Stimulated activated CD8-positive, alpha-beta memory T cell treated with anti-CD3 and anti-CD28 coated beads, Interleukin-7, amount 100 ng/mL, for 48 hours (primary cell): ENCODE data around the gene SLC33A1.
A peak's percentile ranks its signal among the peaks of the same experiment; 100 is the strongest.
"Not testable (repeated sequence)": the region's sequence is repeated elsewhere in the genome, so short reads cannot be mapped to it uniquely, and the experiment has no call there.

ENCODE experiments used
- DNase-seq, 2 donors: peaks; one replicate each; pipeline ENCODE4 v3.0.0-alpha.2; 2020; ENCODE audit warnings: low read depth in 1 of 2; ENCODE audit errors: extremely low read depth in 1 of 2

SLC33A1 gene

DNA sequence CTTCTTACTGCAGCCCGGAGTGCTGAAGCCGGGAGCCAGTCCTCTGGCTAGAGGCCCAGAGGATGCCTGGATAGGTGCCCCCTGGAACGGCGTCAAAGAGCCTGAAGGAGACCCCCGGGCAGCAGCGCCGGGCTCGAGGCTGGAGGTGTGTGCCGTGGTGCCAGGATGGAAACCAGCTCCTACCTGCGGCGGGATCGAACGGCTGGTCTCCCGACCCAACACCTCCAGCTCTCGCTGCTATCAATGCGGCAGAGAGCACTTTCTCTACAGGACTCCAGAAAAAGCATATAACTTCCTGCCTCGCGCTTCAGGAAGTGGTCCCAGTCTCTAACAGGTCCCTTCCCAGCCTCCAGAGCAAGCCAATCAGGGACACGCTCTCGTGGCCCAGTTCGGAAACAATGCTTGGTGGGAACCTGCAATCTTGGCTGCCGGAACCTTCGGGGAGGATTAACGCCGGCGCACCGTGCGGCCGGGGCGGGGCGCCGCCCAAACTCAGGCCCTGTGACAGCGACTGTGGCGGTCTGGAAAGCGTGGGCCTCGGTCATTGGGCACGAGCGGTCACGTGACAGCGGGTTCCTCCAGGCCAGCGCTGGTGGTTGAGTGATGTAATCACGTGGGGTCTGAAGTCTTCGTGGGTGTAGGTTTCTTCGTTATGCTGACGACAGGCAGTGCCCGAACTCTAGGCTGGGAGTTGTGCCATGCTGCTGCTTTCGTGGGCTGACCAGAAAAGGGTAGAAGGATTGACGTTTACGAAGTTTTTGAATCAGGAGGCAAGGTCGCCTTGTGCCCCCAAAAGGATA lies at the start of gene SLC33A1:
Gene SLC33A1, minus strand, starts transcription at position 287 of the 800 bp plus-strand sequence. CDS start 430 bp downstream, outside the sequence.
- peak; percentile 98 to 99 for DNase-seq

GRCh38 chr3:155895379-155895900 lies 41.2 kb upstream of the SLC33A1 start:
- no peak for DNase-seq

GRCh38 chr3:155891321-155891720 lies 37.1 kb upstream of the SLC33A1 start:
- no peak for DNase-seq

DNA sequence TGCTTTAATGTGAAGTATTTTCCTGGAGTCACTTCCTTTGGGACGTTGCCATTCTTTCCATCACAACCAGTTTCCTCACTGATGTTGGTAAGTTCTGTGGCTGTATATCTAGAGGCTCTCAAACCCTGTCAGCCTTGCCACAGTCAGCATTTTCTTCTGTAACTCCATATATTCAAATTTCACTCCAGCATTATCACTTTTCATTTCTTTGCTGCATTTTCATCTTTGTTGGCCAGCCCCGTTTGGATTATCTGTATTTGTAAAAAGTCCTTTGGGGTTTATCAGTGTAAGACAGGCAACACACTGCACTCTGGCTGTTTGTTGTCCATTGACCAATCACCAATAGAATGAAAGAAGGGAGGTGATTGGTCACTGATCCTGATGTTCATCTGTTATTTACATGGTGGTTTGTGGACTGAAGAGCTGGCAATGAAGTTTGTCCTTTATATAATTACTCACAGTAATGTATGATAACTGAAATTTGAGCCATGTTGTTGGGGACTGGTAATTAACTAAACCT lies 36.5 kb upstream of the SLC33A1 start:
- no peak for DNase-seq

DNA sequence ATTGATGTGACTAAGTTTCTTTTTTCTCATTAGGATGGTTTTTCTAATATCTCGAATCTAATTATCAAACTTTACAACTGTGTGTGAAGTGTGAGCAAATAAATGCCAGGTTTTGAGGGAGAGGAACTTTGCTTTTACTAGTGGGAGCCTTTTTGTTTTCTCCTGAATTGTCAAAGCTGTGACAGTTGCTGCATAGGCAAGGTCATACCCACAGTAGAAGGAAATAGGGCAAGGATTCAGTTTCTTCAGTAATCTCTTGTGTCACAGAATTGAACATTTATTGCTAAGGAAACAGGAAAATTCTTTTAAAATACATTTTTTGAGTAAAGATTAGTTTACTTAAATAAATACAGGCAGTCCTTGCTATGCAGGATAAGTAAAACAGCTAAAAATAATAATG lies 35.7 kb upstream of the SLC33A1 start:
- no peak for DNase-seq

GRCh38 chr3:155889212-155889611 lies 35.0 kb upstream of the SLC33A1 start:
- no peak for DNase-seq

DNA sequence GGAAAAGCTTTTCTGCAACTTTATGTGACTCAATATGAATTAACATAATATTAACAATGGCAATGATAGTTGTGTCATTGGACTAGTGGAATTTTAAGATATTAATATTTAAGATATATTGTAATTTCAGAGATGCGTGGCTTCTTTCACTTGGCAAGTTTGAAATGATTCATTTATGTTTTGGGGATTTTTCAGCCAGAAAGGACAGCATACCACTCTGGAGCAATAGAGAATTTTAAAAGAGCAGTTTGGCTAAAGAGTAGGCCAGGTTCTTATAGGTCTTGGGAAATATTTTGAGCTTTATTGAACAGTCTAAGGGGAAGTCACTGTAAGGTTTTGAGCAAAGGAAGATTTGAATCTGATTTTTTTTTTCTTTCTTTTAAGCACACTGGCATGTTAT lies 32.7 kb upstream of the SLC33A1 start:
- no peak for DNase-seq

GRCh38 chr3:155886348-155886747 lies 32.1 kb upstream of the SLC33A1 start:
- not testable (repeated sequence) for DNase-seq

DNA sequence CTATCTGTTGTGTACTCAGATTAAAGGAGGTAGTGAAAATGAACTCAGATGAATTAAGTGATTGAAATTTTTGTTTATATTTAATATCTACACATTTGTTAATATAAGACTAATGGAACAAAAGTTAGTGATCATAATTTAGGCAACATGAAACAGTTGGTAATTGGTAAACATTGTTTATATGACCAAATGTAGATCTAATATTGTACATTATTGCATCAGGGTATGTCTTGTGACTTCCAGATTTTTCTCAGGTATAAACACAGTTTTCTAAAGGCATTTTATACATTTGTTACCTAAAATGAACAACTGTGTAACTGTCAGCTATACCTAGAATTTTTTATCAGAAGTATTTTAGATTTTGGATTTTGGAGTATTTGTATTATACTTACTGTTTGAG lies 31.1 kb upstream of the SLC33A1 start:
- no peak for DNase-seq

GRCh38 chr3:155884292-155884691 lies 30.1 kb upstream of the SLC33A1 start:
- DNase-seq: no peak

- no peak for DNase-seq
These were observed 26.1 kb upstream of the SLC33A1 start for GRCh38 chr3:155880286-155880685.

- DNase-seq: no peak
These were observed 22.3 kb upstream of the SLC33A1 start for GRCh38 chr3:155876503-155876902.

DNA sequence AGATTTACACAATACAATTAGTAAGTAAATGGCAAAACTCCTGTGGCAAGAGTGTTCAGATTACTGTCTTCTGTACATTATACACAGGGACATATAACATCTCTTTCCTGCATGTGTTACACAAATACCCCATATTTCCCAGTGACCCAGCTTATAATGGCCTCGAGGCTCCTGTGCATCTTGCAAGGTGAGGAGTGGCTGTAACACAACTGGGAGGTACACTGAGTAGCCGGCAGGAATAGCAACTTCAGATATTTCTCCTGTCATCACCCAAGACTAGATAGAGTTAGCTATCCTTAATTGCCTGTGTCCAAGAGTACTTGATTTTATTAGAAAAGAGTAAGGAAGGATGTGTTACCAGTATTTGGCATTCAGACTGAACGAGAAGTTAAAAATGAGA lies 21.8 kb upstream of the SLC33A1 start:
- no peak for DNase-seq

DNA sequence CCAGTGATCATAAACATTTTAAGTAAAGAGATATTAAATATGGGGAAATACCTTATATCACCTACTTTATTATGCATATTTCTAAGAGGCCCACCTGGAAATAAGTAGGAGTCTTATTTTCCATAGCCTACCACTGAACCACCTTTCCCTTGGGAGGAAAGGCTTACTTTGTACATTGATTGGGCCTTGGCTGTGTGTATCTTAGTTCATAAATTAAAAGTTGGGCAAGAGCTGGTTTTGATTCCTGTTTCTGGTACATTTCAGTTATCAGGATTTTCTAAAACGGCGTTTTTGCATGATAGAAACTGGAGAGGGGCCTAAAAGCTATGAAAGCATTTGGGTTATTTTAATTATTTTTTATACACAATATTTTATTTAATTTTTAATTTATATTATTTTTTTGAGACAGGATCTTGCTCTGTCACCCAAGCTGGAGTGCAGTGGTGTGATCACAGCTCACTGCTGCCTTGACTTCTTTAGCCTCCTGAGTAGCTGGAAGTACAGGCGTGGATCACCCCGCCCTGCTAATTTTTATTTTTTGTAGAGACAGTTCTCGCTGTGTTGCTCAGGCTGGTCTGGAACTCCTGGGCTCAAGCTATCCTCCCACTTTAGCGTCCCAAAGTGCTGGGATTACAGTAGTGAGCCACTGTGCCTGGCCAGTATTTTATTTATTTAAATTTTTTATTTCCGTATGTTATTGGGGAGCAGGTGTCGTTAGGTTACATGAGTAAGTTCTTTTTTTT lies 18.8 kb upstream of the SLC33A1 start:
- no peak for DNase-seq

- no peak for DNase-seq
These were observed 17.5 kb upstream of the SLC33A1 start for GRCh38 chr3:155871746-155872158.

DNA sequence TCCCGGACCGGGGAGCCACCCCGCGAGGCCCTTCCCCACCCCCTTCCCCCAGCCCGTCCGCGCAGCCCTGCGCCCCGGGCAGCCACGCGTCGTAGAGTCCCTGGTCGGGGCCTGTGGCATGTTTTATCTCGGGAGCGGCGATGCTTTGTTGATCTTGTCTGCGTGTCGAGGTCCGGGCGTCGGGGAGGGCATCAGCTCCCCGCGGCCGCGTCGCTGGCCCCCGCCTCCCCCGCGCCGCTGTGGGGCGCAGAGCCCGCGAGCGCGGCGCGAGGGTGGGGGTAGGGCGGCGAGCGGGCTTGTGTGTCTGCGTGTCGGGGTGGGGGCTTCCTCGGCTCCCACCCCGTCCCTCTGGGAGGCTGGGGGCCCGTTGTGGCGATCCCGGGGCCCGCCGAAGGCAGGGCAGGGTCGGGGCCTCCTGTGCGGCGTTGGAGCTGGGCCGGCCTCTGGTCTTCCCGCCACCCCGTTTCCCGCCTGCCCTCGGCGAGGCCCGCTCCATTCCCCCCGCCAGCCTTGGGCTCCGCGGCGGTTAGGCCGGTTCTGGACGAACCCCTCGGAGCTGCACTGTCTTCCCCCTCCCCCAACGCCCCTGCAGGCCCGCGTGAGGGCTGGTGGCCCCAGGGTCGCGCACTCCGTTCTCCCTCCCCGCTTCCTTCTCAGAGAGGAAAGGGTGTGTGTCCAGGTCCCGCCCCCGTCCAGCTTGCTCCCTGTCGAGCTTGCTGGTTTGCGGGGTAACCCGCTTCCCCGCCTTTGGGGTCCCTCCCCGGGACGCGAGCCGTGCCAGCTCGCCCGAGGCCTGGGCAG lies 16.9 kb upstream of the SLC33A1 start:
- DNase-seq: peak in 1 of 2 donors; percentile 26

DNA sequence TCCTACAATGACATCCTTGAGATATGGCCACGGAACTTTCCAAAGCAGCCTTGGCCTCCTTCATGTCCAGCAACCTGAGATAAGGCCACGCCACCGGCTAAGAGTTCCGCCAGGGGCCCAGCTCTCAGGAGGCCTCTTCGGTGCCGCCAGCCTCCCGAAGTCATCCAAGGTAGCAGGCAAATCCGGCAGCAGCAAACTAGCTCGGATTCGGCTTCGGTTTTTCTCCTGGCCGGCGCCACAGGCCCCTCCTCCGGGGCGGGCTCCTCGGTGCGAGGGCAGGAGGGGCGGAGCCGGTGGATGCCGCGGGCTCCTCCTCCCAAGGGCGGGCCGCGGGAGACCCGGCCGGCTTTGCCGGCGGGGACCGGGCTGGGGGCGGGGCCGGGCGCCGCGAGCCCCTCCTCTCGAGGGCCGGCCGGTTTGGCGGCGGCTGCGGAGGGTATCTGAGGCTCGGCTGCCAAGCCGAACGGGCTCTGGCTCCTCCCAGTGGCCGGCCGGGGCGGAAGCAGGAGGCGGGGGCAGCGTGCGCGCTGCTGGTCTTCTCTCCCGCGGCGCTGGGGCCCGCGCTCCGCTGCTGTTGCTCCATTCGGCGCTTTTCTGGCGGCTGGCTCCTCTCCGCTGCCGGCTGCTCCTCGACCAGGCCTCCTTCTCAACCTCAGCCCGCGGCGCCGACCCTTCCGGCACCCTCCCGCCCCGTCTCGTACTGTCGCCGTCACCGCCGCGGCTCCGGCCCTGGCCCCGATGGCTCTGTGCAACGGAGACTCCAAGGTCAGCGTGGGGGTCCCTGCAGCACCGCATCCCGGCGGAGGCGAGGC lies 16.1 kb upstream of the SLC33A1 start, which contains the start of gene GMPS:
Gene GMPS, plus strand, starts transcription at position 518 of the 812 bp plus-strand sequence. Its CDS starts 221 bp downstream, at position 739.
- peak; percentile 90 to 96 for DNase-seq

DNA sequence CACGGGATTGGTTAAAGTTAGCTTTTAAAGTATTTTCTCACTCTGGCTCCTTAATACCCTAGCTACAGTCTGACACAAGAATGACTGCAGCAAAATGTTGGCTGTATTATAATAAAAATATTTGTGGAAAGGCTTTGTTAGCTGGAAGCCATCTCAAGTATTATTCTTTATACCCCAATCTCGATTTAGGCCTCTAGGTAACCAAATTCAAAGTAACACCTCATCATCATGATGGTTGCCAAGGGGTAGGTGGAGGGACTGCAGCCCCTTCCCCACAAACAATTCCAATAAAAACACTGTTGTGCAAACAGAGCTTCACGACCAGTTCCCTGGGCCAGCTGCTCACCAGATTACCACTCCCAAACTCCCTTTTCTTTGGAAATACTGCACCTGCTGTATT lies 15.5 kb upstream of the SLC33A1 start:
- no peak for DNase-seq

DNA sequence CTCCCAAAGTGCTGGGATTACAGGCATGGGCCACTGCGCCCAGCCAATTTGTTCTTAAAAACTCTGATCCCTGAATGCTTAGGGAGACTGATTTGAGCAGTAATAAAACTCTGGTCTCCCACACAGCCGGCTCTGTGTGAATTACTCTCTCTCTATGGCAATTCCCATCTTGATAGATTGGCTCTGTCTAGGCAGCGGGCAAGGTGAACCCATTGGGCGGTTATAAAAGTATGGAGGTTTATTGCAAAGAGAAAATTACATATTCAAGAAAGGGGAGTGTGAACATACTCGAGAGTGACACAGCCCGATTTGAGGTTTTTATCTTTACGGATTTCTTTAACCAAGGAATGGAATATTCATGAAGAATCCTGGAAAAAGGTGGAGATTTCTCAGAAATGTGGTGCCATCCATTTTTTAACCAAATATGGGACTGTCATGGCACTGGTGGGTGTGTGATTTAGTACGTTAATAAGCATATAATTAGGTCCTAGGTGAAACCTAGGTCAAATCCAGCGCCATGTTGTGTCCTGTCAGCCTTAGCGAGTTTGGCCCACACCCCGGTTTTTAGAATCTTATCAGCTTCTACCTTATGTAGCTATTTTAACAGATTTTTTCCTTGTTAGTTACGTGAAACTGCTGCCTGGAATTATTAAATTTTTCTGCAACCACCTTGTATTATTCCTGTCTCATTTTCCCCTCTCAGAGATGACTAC lies 9.0 kb upstream of the SLC33A1 start:
- DNase-seq: no peak
